H1 (cell line): ENCODE measurements around the gene KIF2C. TPM values are rescaled to one million over a fixed set of nuclear protein-coding genes. Genes with fewer than 3 reads are reported as not detected.

Source experiments
- CTCF ChIA-PET: fragments of 300-600 bp; sonication (Branson Sonifier 250); formaldehyde crosslinking; loops from one replicate; lab custom pipeline; 2021; ENCODE audit not compliant: partially characterized antibody; lab: Charles Lee
- POLR2A ChIA-PET: fragments of 300-600 bp; sonication (Branson Sonifier 250); formaldehyde crosslinking; loops from one replicate; lab custom pipeline; 2021; ENCODE audit warnings: inconsistent platforms; ENCODE audit not compliant: partially characterized antibody; lab: Charles Lee
- DNase-seq, 2 experiments: peaks; one replicate each; pipeline versions ENCODE4 v3.0.0 to v3.0.0-alpha.2; 2010 to 2022; ENCODE audit warnings: low spot score in 2 of 2, low read depth in 1 of 2, mixed read lengths in 1 of 2
- FAIRE-seq: peaks from 2 replicates; lab custom pipeline; 2011; peaks lifted over from hg19 to GRCh38; lab: Jason Lieb, UNC
- H2AFZ ChIP-seq: 2 replicates; pipeline ENCODE4 v1.8.1; 2012; ENCODE audit warnings: low read length, inconsistent platforms
- H2AK5ac ChIP-seq: 2 replicates; pipeline ENCODE4 v1.6.1; 2013; ENCODE audit warnings: low read depth, low read length
- H2BK120ac ChIP-seq: replicated peaks from 2 replicates; pipeline ENCODE3; 2013; ENCODE audit warnings: low read depth, low read length, inconsistent platforms
- H2BK12ac ChIP-seq: 2 replicates; pipeline ENCODE4 v1.6.1; 2013; ENCODE audit warnings: low read depth, low read length
- H2BK15ac ChIP-seq: 2 replicates; pipeline ENCODE4 v1.6.1; 2013; ENCODE audit warnings: low read length
- H2BK20ac ChIP-seq: 2 replicates; pipeline ENCODE4 v1.6.1; 2013; ENCODE audit warnings: low read length
- H2BK5ac ChIP-seq: 2 replicates; pipeline ENCODE4 v1.6.1; 2013; ENCODE audit warnings: low read depth, low read length
- H3K14ac ChIP-seq: 2 replicates; pipeline ENCODE4 v1.6.1; 2013; ENCODE audit warnings: inconsistent platforms; ENCODE audit not compliant: insufficient read length
- H3K18ac ChIP-seq: 2 replicates; pipeline ENCODE4 v1.6.1; 2013; ENCODE audit warnings: low read length; ENCODE audit errors: extremely low read depth
- H3K23ac ChIP-seq: 2 replicates; pipeline ENCODE4 v1.6.1; 2013; ENCODE audit warnings: inconsistent platforms; ENCODE audit not compliant: insufficient read length
- H3K23me2 ChIP-seq: 2 replicates; pipeline ENCODE4 v1.6.1; 2013; ENCODE audit warnings: low read depth, low read length
- H3K27ac ChIP-seq: 2 replicates; pipeline ENCODE4 v1.6.1; 2011; ENCODE audit warnings: low read depth, low read length, inconsistent platforms
- H3K27me3 ChIP-seq, 4 experiments: replicated peaks in 1 of 4; 1 replicate in 1 of 4; 2 replicates in 3 of 4; pipeline versions ENCODE4 v1.6.1 to v1.8.1; 2011 to 2013; ENCODE audit warnings: low read length in 3 of 4, mild to moderate bottlenecking in 3 of 4, inconsistent platforms in 2 of 4, mixed read lengths in 2 of 4, moderate library complexity in 1 of 4; ENCODE audit not compliant: control insufficient read depth in 3 of 4, insufficient read depth in 3 of 4; ENCODE audit errors: extremely low read depth in 1 of 4
- H3K36me3 ChIP-seq, 4 experiments: 2 replicates each; pipeline versions ENCODE4 v1.6.1 to v1.8.1; 2011 to 2013; ENCODE audit warnings: mild to moderate bottlenecking in 4 of 4, low read length in 3 of 4, moderate library complexity in 2 of 4, control low read depth in 1 of 4, inconsistent platforms in 1 of 4; ENCODE audit not compliant: insufficient read depth in 4 of 4, control insufficient read depth in 2 of 4
- H3K4ac ChIP-seq: replicated peaks from 2 replicates; pipeline ENCODE3; 2013; ENCODE audit warnings: low read length, low read depth, mixed read lengths, inconsistent platforms; ENCODE audit not compliant: insufficient read length
- H3K4me1 ChIP-seq, 4 experiments: replicated peaks in 1 of 4; 1 replicate in 1 of 4; 2 replicates in 3 of 4; pipeline versions ENCODE4 v1.6.1 to v1.8.1; 2011 to 2013; ENCODE audit warnings: low read length in 3 of 4, inconsistent platforms in 2 of 4, mixed read lengths in 1 of 4; ENCODE audit not compliant: insufficient read depth in 4 of 4, control insufficient read depth in 3 of 4
- H3K4me2 ChIP-seq, 2 experiments: 2 replicates each; pipeline versions ENCODE4 v1.6.1 to v1.8.1; 2011 to 2013; ENCODE audit warnings: low read depth in 2 of 2, low read length in 2 of 2, control low read depth in 1 of 2, inconsistent platforms in 1 of 2, mild to moderate bottlenecking in 1 of 2; ENCODE audit not compliant: insufficient read depth in 1 of 2
- H3K4me3 ChIP-seq, 4 experiments: fragments of 200-600, 300-600 bp in 1 of 4; sonication (generic), shearing (Covaris generic), sonication (Bioruptor Twin) in 1 of 4; 2 replicates each; pipeline versions ENCODE4 v1.5.1 to v1.8.1; 2011 to 2016; ENCODE audit warnings: low read length in 4 of 4, low read depth in 3 of 4, control low read depth in 2 of 4, inconsistent platforms in 2 of 4, mild to moderate bottlenecking in 2 of 4, mixed read lengths in 1 of 4, moderate library complexity in 1 of 4; ENCODE audit not compliant: insufficient read depth in 2 of 4; ENCODE audit errors: extremely low read depth in 1 of 4
- H3K56ac ChIP-seq: replicated peaks from 2 replicates; pipeline ENCODE3; 2013; ENCODE audit warnings: low read depth, mild to moderate bottlenecking, mixed read lengths, low read length, inconsistent platforms; ENCODE audit not compliant: insufficient read length
- H3K79me1 ChIP-seq: 2 replicates; pipeline ENCODE4 v1.6.1; 2013; ENCODE audit warnings: low read depth, low read length, control low read depth
- H3K79me2 ChIP-seq, 2 experiments: 2 replicates each; pipeline versions ENCODE4 v1.6.1 to v1.8.1; 2012 to 2013; ENCODE audit warnings: low read length in 2 of 2, mild to moderate bottlenecking in 2 of 2, inconsistent platforms in 1 of 2; ENCODE audit not compliant: insufficient read depth in 2 of 2, control insufficient read depth in 1 of 2
- H3K9ac ChIP-seq, 4 experiments: replicated peaks in 1 of 4; 1 replicate in 1 of 4; 2 replicates in 3 of 4; pipeline versions ENCODE4 v1.6.1 to v1.8.1; 2011 to 2013; ENCODE audit warnings: low read depth in 3 of 4, low read length in 3 of 4, control low read depth in 2 of 4, mild to moderate bottlenecking in 2 of 4, moderate library complexity in 2 of 4, inconsistent platforms in 1 of 4; ENCODE audit errors: extremely low read depth in 1 of 4
- H3K9me3 ChIP-seq, 2 experiments: 2 replicates each; pipeline versions ENCODE4 v1.6.1 to v1.8.1; 2012 to 2013; ENCODE audit warnings: mild to moderate bottlenecking in 2 of 2, moderate library complexity in 2 of 2, control low read depth in 1 of 2, inconsistent platforms in 1 of 2, low read depth in 1 of 2, low read length in 1 of 2, mixed read lengths in 1 of 2; ENCODE audit not compliant: insufficient read depth in 2 of 2
- H4K20me1 ChIP-seq, 2 experiments: replicated peaks in 1 of 2; 2 replicates each; pipeline versions ENCODE3 to v1.8.1; 2011 to 2013; ENCODE audit warnings: inconsistent platforms in 2 of 2, low read length in 2 of 2, mild to moderate bottlenecking in 1 of 2; ENCODE audit not compliant: insufficient read depth in 2 of 2, control insufficient read depth in 1 of 2
- H4K5ac ChIP-seq: 2 replicates; pipeline ENCODE4 v1.6.1; 2013; ENCODE audit warnings: low read length, low read depth, mixed read lengths, inconsistent platforms; ENCODE audit not compliant: insufficient read length
- H4K8ac ChIP-seq: 2 replicates; pipeline ENCODE4 v1.8.0; 2013; ENCODE audit warnings: mild to moderate bottlenecking, moderate library complexity, low read length, inconsistent platforms; ENCODE audit not compliant: insufficient read depth; ENCODE audit errors: extremely low read depth
- H4K91ac ChIP-seq: replicated peaks from 2 replicates; pipeline ENCODE3; 2013; ENCODE audit warnings: low read length, mixed read lengths, inconsistent platforms; ENCODE audit not compliant: insufficient read length
- HDAC6 ChIP-seq: IDR thresholded peaks from one replicate; pipeline ENCODE4 v1.7.1; 2012; ENCODE audit warnings: low read depth, mild to moderate bottlenecking, inconsistent platforms, low read length, moderate library complexity
- SP1 ChIP-seq: IDR thresholded peaks from 2 replicates; pipeline ENCODE4 v1.6.1; 2011; ENCODE audit warnings: low read depth, low read length
- WGBS, 2 experiments: shearing (Covaris generic) in 1 of 2; methylation state at CpG; one replicate each; pipeline versions ENCODE4 v1.1.6 to v1.1.7; 2013 to 2015; ENCODE audit warnings: low lambda C conversion rate in 2 of 2, mixed read lengths in 2 of 2, inconsistent platforms in 1 of 2, low coverage in 1 of 2, missing lambda C conversion rate in 1 of 2; ENCODE audit not compliant: insufficient replicate concordance in 2 of 2, insufficient coverage in 1 of 2, insufficient read length in 1 of 2; ENCODE audit errors: extremely low coverage in 1 of 2, missing lambda C conversion rate in 1 of 2; 5-methylcytosine and 5-hydroxymethylcytosine counted together
- polyA plus RNA-seq, 7 experiments: library from polyadenylated mRNA; depleted of rRNA in 3 of 7; stranded (reverse) in 5 of 7; unstranded in 2 of 7; fragments of >200 nt in 5 of 7; fragments of 200-250 nt in 2 of 7; gene quantifications; 1 replicate in 5 of 7; 2 replicates in 1 of 7; 4 replicates in 1 of 7; pipeline versions ENCODE4 v1.2.1 to v1.2.3, GENCODE V29; 2011 to 2013; ENCODE audit warnings: missing spikeins in 2 of 7, mixed read lengths in 2 of 7
- total RNA-seq: library from RNA; stranded (reverse); fragmentation: NEBNext Ultra II Directional; extraction: Animal tissue kit (Norgen Biotek cat#: 25700); gene quantifications from 2 replicates; pipeline ENCODE4 v1.2.1, GENCODE V29; 2021

The KIF2C gene
- total and polyA plus RNA-seq, 2 of the 8 experiments (the other 6 are each of a cell fraction or from before 2014, with no cell fraction given): 41.8 to 68.1 TPM

DNA sequence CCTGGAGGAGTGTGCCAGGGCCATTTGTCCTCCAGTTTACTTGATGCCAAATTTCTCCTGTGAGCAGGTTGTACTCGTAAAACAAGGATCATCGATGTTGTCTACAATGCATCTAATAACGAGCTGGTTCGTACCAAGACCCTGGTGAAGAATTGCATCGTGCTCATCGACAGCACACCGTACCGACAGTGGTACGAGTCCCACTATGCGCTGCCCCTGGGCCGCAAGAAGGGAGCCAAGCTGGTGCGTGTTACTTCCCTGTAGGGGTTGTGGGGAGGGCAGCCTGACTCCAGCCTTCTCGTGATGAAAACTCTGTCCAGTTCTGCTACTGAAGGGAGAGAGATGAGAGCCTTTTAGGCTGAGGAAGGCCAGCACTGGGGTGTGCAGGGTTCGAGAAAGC is 37.9 kb downstream of the KIF2C start:
- no peak overlapping the region for H3K14ac ChIP-seq
- no peak for DNase-seq
- H3K79me1 ChIP-seq: peaks cover 3% of the 10 kb centered on the region; the same call in 1 of the 2 replicates
- peaks cover 0 to 8% (median 2%) of the 10 kb centered on the region in 4 experiments; a peak in 5 of 7 replicates for H3K4me1 ChIP-seq
- peaks cover 16% of the 10 kb centered on the region for H3K23me2 ChIP-seq
- peak overlapping the region in 3 of 4 experiments; percentile 1 to 97 (median 58); a peak in 3 of 7 replicates for H3K9ac ChIP-seq
- H2BK15ac ChIP-seq: no peak overlapping the region
- FAIRE-seq: no peak
- H3K4ac ChIP-seq: no peak overlapping the region
- H2BK12ac ChIP-seq: no peak overlapping the region
- H3K18ac ChIP-seq: no peak overlapping the region
- H4K20me1 ChIP-seq: peaks cover 13 to 21% of the 10 kb centered on the region in 2 experiments
- H4K91ac ChIP-seq: no peak overlapping the region
- 93% methylated on average over 14 of the region's 14 CpGs; no CpG with 5 or more reads in 1 of the 2 experiments for WGBS, 2 experiments
- peaks cover 15 to 33% of the 10 kb centered on the region in 2 experiments for H3K79me2 ChIP-seq
- peaks cover 24 to 54% (median 34%) of the 10 kb centered on the region in 4 experiments for H3K36me3 ChIP-seq
- peak overlapping the region in 3 of 4 experiments; percentile 68 to 95 (median 93); a peak in 4 of 8 replicates for H3K4me3 ChIP-seq
- H3K4me2 ChIP-seq: peak overlapping the region; percentile 93 to 98
- H4K5ac ChIP-seq: no peak overlapping the region
- H2AK5ac ChIP-seq: no peak overlapping the region
- CTCF ChIA-PET: interaction anchor here (0.6 to 1.2 kb wide), 2 partner anchors 12 to 557 kb away, joined by 3 to 4 read pairs; no protein-coding TSS in a partner anchor
- H3K56ac ChIP-seq: no peak overlapping the region
- no peak overlapping the region for H2BK120ac ChIP-seq
- H2BK20ac ChIP-seq: no peak overlapping the region
- TF ChIP-seq HDAC6: no peak
- peak; percentile 19; the same call in 1 of the 2 replicates for TF ChIP-seq SP1
- H3K27ac ChIP-seq: no peak overlapping the region
- no peaks in the 10 kb centered on the region for H3K27me3 ChIP-seq
- no peak overlapping the region for H3K23ac ChIP-seq
- no peak overlapping the region for H2AFZ ChIP-seq
- H2BK5ac ChIP-seq: peak overlapping the region; percentile 8; the same call in 1 of the 2 replicates
- peak overlapping the region; percentile 53; the same call in 1 of the 2 replicates for H4K8ac ChIP-seq
- H3K9me3 ChIP-seq: no peaks in the 10 kb centered on the region
- POLR2A ChIA-PET: interaction anchor here (0.6 to 23.6 kb wide), 18 partner anchors 8 to 735 kb away, joined by 3 to 428 read pairs (median 16); partner anchors contain the start of genes BEST4, BTBD19, DYNLT4 and HECTD3
